Activated CD8-positive, alpha-beta memory T cell treated with anti-CD3 and anti-CD28 coated beads, Interleukin-2, amount 10 ng/mL, durations not matched to agents 7 days and 5 days (primary cell): ENCODE results near the gene RNF4. TPM values are rescaled to one million over a fixed set of nuclear protein-coding genes. Genes with fewer than 3 reads are reported as not detected.
A peak's percentile ranks its signal among the peaks of the same experiment; 100 is the strongest.

ENCODE experiments used
- ATAC-seq: fragments of 150-1000 bp; cut with Tn5 transposase; one replicate; pipeline ENCODE4 v1.10.0; 2021; ENCODE audit warnings: moderate library complexity
- CTCF ChIA-PET: fragments of 350-600 bp; sonication (Branson Sonifier 250); formaldehyde crosslinking; loops from one replicate; lab custom pipeline; 2021; ENCODE audit warnings: antibody characterized with exemption; lab: Charles Lee
- DNase-seq: peaks from one replicate; pipeline ENCODE4 v3.0.0-alpha.2; 2020
- H3K27ac Mint-ChIP-seq: one replicate; pipeline ENCODE4 v1.8.0; 2021; ENCODE audit warnings: mild to moderate bottlenecking, mixed read lengths
- H3K27me3 Mint-ChIP-seq: one replicate; pipeline ENCODE4 v1.8.0; 2021; ENCODE audit warnings: mixed read lengths
- H3K36me3 Mint-ChIP-seq: one replicate; pipeline ENCODE4 v1.8.0; 2021; ENCODE audit warnings: mild to moderate bottlenecking, mixed read lengths
- H3K4me1 Mint-ChIP-seq: one replicate; pipeline ENCODE4 v1.8.0; 2021; ENCODE audit warnings: mixed read lengths
- H3K4me3 Mint-ChIP-seq: one replicate; pipeline ENCODE4 v1.8.0; 2021; ENCODE audit warnings: mild to moderate bottlenecking, moderate library complexity, mixed read lengths
- H3K9me3 Mint-ChIP-seq: one replicate; pipeline ENCODE4 v1.8.0; 2022; ENCODE audit warnings: low read depth, mixed read lengths
- total RNA-seq, 2 experiments: library from RNA; stranded (reverse); gene quantifications; one replicate each; pipeline ENCODE4 v1.2.3, GENCODE V29; 2021

RNF4 gene
- total RNA-seq, 2 experiments from 2014 or later: 108 to 116 TPM

- Mint-ChIP-seq H3K27ac (peak overlapping the region; percentile 98), H3K9me3 (no peaks in the 10 kb centered on the region), H3K27me3 (no peaks in the 10 kb centered on the region), H3K4me1 (peaks cover 46% of the 10 kb centered on the region), H3K4me3 (peak overlapping the region; percentile 93), H3K36me3 (peaks cover 45% of the 10 kb centered on the region)
- DNase-seq (peak; percentile 88), ATAC-seq (peak; percentile 61)
- CTCF ChIA-PET: interaction anchor here (0.8 to 2.2 kb wide), 15 partner anchors 11 to 249 kb away, joined by 3 to 14 read pairs (median 4); partner anchors contain the start of genes CFAP99, FAM193A, HAUS3 and POLN
Measured at GRCh38 chr4:2469192-2469984, 482 bp downstream of the RNF4 start.

- Mint-ChIP-seq H3K27me3 (no peaks in the 10 kb centered on the region), H3K36me3 (peaks cover 50% of the 10 kb centered on the region), H3K4me3 (peak overlapping the region; percentile 93), H3K4me1 (peaks cover 50% of the 10 kb centered on the region), H3K27ac (peak overlapping the region; percentile 98), H3K9me3 (no peaks in the 10 kb centered on the region)
- DNase-seq (no peak), ATAC-seq (no peak)
- CTCF ChIA-PET: interaction anchor here (0.7 to 2.2 kb wide), 4 partner anchors 15 to 250 kb away, joined by 4 to 12 read pairs (median 4); partner anchors contain the start of gene FAM193A
Measured at GRCh38 chr4:2470791-2471190, 1.9 kb downstream of the RNF4 start.

GRCh38 chr4:2472187-2472586 is 3.3 kb downstream of the RNF4 start:
- ATAC-seq (no peak), DNase-seq (no peak)
- no peaks in the 10 kb centered on the region for H3K27me3 Mint-ChIP-seq
- peaks cover 57% of the 10 kb centered on the region for H3K36me3 Mint-ChIP-seq
- H3K9me3 Mint-ChIP-seq: no peaks in the 10 kb centered on the region
- peaks cover 52% of the 10 kb centered on the region for H3K4me1 Mint-ChIP-seq
- CTCF ChIA-PET: interaction anchor here (1.4 to 1.7 kb wide), 2 partner anchors 10 kb away, joined by 4 read pairs; no protein-coding TSS in a partner anchor
- no peak overlapping the region for H3K27ac Mint-ChIP-seq
- no peak overlapping the region for H3K4me3 Mint-ChIP-seq

- Mint-ChIP-seq H3K27ac (no peak overlapping the region), H3K4me3 (no peak overlapping the region), H3K27me3 (no peaks in the 10 kb centered on the region), H3K4me1 (peaks cover 71% of the 10 kb centered on the region), H3K9me3 (no peaks in the 10 kb centered on the region), H3K36me3 (peaks cover 34% of the 10 kb centered on the region)
- ATAC-seq (no peak), DNase-seq (no peak)
- CTCF ChIA-PET: no interaction called here
Measured at GRCh38 chr4:2478229-2478628, 9.3 kb downstream of the RNF4 start.

GRCh38 chr4:2480649-2481048 is 11.7 kb downstream of the RNF4 start:
- Mint-ChIP-seq H3K4me3 (no peak overlapping the region), H3K4me1 (peaks cover 86% of the 10 kb centered on the region), H3K36me3 (peaks cover 32% of the 10 kb centered on the region), H3K27me3 (no peaks in the 10 kb centered on the region), H3K9me3 (no peaks in the 10 kb centered on the region), H3K27ac (no peak overlapping the region)
- CTCF ChIA-PET: interaction anchor here (1.3 kb wide), 1 partner anchor 12 kb away, joined by 5 read pairs; the partner anchor contains the start of gene RNF4
- DNase-seq (no peak), ATAC-seq (no peak)

GRCh38 chr4:2482192-2482591 is 13.3 kb downstream of the RNF4 start:
- Mint-ChIP-seq H3K36me3 (peaks cover 28% of the 10 kb centered on the region), H3K9me3 (no peaks in the 10 kb centered on the region), H3K4me1 (peaks cover 91% of the 10 kb centered on the region), H3K27ac (peak overlapping the region; percentile 87), H3K27me3 (no peaks in the 10 kb centered on the region), H3K4me3 (no peak overlapping the region)
- DNase-seq: no peak
- no peak for ATAC-seq
- CTCF ChIA-PET: interaction anchor here (1.4 to 1.5 kb wide), 2 partner anchors 10 to 13 kb away, joined by 3 to 4 read pairs; partner anchors contain the start of gene RNF4

GRCh38 chr4:2482693-2483092 is 13.8 kb downstream of the RNF4 start:
- peaks cover 91% of the 10 kb centered on the region for H3K4me1 Mint-ChIP-seq
- no peaks in the 10 kb centered on the region for H3K27me3 Mint-ChIP-seq
- peaks cover 27% of the 10 kb centered on the region for H3K36me3 Mint-ChIP-seq
- peak; percentile 67 for DNase-seq
- CTCF ChIA-PET: interaction anchor here (0.6 to 1.5 kb wide), 4 partner anchors 11 to 22 kb away, joined by 3 to 4 read pairs (median 4); partner anchors contain the start of gene RNF4
- H3K4me3 Mint-ChIP-seq: peak overlapping the region; percentile 17
- peak; percentile 59 for ATAC-seq
- H3K9me3 Mint-ChIP-seq: no peaks in the 10 kb centered on the region
- H3K27ac Mint-ChIP-seq: peak overlapping the region; percentile 87

- Mint-ChIP-seq H3K4me1 (peaks cover 92% of the 10 kb centered on the region), H3K9me3 (no peaks in the 10 kb centered on the region), H3K4me3 (no peak overlapping the region), H3K36me3 (peaks cover 27% of the 10 kb centered on the region), H3K27me3 (no peaks in the 10 kb centered on the region), H3K27ac (no peak overlapping the region)
- DNase-seq (no peak), ATAC-seq (no peak)
- CTCF ChIA-PET: interaction anchor here (0.6 to 1.5 kb wide), 5 partner anchors 11 to 22 kb away, joined by 3 to 4 read pairs (median 3); partner anchors contain the start of gene RNF4
Measured at GRCh38 chr4:2483237-2483636, 14.3 kb downstream of the RNF4 start.

GRCh38 chr4:2484185-2484584 is 15.3 kb downstream of the RNF4 start:
- Mint-ChIP-seq H3K9me3 (no peaks in the 10 kb centered on the region), H3K27me3 (no peaks in the 10 kb centered on the region), H3K36me3 (peaks cover 28% of the 10 kb centered on the region), H3K27ac (peak overlapping the region; percentile 57), H3K4me1 (peaks cover 88% of the 10 kb centered on the region), H3K4me3 (peak overlapping the region; percentile 16)
- DNase-seq (no peak), ATAC-seq (no peak)
- CTCF ChIA-PET: interaction anchor here (0.6 to 2.2 kb wide), 5 partner anchors 15 to 264 kb away, joined by 3 to 12 read pairs (median 4); partner anchors contain the start of gene RNF4

GRCh38 chr4:2484993-2485392 is 16.1 kb downstream of the RNF4 start:
- CTCF ChIA-PET: interaction anchor here (0.9 to 2.2 kb wide), 4 partner anchors 8 to 265 kb away, joined by 4 to 12 read pairs (median 4); partner anchors contain the start of gene RNF4
- Mint-ChIP-seq H3K4me1 (peaks cover 88% of the 10 kb centered on the region), H3K9me3 (no peaks in the 10 kb centered on the region), H3K36me3 (peaks cover 29% of the 10 kb centered on the region), H3K4me3 (peak overlapping the region; percentile 47), H3K27ac (peak overlapping the region; percentile 80), H3K27me3 (no peaks in the 10 kb centered on the region)
- ATAC-seq: peak; percentile 89
- DNase-seq: peak; percentile 88

GRCh38 chr4:2485956-2486355 is 17.1 kb downstream of the RNF4 start:
- H3K36me3 Mint-ChIP-seq: peaks cover 37% of the 10 kb centered on the region
- no peak for DNase-seq

GRCh38 chr4:2486981-2487380 is 18.1 kb downstream of the RNF4 start:
- H3K27ac Mint-ChIP-seq: peak overlapping the region; percentile 53
- H3K9me3 Mint-ChIP-seq: no peaks in the 10 kb centered on the region
- no peak for DNase-seq
- CTCF ChIA-PET: interaction anchor here (1.0 to 1.8 kb wide), 3 partner anchors 10 to 48 kb away, joined by 3 to 6 read pairs (median 5); no protein-coding TSS in a partner anchor
- H3K4me1 Mint-ChIP-seq: peaks cover 78% of the 10 kb centered on the region
- H3K4me3 Mint-ChIP-seq: no peak overlapping the region
- H3K27me3 Mint-ChIP-seq: no peaks in the 10 kb centered on the region
- ATAC-seq: no peak
- peaks cover 39% of the 10 kb centered on the region for H3K36me3 Mint-ChIP-seq

More at GRCh38 chr4:2485956-2486355, 17.1 kb downstream of the RNF4 start:
- no peak overlapping the region for H3K4me3 Mint-ChIP-seq
- H3K27ac Mint-ChIP-seq: no peak overlapping the region
- no peaks in the 10 kb centered on the region for H3K9me3 Mint-ChIP-seq
- H3K4me1 Mint-ChIP-seq: peaks cover 86% of the 10 kb centered on the region
- no peaks in the 10 kb centered on the region for H3K27me3 Mint-ChIP-seq
- ATAC-seq: no peak
- CTCF ChIA-PET: interaction anchor here (1.8 to 2.2 kb wide), 2 partner anchors 16 to 49 kb away, joined by 6 to 12 read pairs; partner anchors contain the start of gene RNF4

GRCh38 chr4:2487632-2488031 is 18.7 kb downstream of the RNF4 start:
- Mint-ChIP-seq H3K4me3 (peak overlapping the region; percentile 2), H3K9me3 (no peaks in the 10 kb centered on the region), H3K27ac (peak overlapping the region; percentile 2), H3K4me1 (peaks cover 75% of the 10 kb centered on the region), H3K36me3 (peaks cover 45% of the 10 kb centered on the region), H3K27me3 (no peaks in the 10 kb centered on the region)
- ATAC-seq (peak; percentile 54), DNase-seq (no peak)
- CTCF ChIA-PET: interaction anchor here (1.0 to 1.8 kb wide), 3 partner anchors 10 to 48 kb away, joined by 3 to 6 read pairs (median 5); no protein-coding TSS in a partner anchor
